H9 (cell line): ENCODE measurements around the gene RAB3GAP2. TPM values are rescaled to one million over a fixed set of nuclear protein-coding genes. Genes with fewer than 3 reads are reported as not detected.

Experiments
- DNase-seq: peaks from one replicate; pipeline ENCODE4 v3.0.0-alpha.2; 2017
- H2AFZ ChIP-seq: one replicate; pipeline ENCODE4 v1.6.1; 2013; ENCODE audit warnings: mild to moderate bottlenecking, low read length, control low read depth, moderate library complexity
- H2AK5ac ChIP-seq: 2 replicates; pipeline ENCODE4 v1.6.1; 2013; ENCODE audit warnings: low read length, control low read depth, mixed read lengths; ENCODE audit not compliant: insufficient read length
- H2BK120ac ChIP-seq: one replicate; pipeline ENCODE4 v1.6.1; 2013; ENCODE audit warnings: low read depth, mild to moderate bottlenecking, low read length, control low read depth, inconsistent platforms; ENCODE audit not compliant: poor library complexity, severe bottlenecking
- H2BK12ac ChIP-seq: 2 replicates; pipeline ENCODE4 v1.6.1; 2013; ENCODE audit warnings: low read length, control low read depth, mixed read lengths, low read depth; ENCODE audit not compliant: insufficient read length
- H2BK15ac ChIP-seq: 2 replicates; pipeline ENCODE4 v1.6.1; 2013; ENCODE audit warnings: low read depth, low read length, control low read depth
- H2BK20ac ChIP-seq: one replicate; pipeline ENCODE4 v1.6.1; 2013; ENCODE audit warnings: low read depth, mild to moderate bottlenecking, low read length, control low read depth, inconsistent platforms; ENCODE audit not compliant: poor library complexity, severe bottlenecking
- H2BK5ac ChIP-seq: 2 replicates; pipeline ENCODE4 v1.6.1; 2013; ENCODE audit warnings: low read length, control low read depth, mixed read lengths; ENCODE audit not compliant: insufficient read length
- H3K14ac ChIP-seq: 2 replicates; pipeline ENCODE4 v1.6.1; 2013; ENCODE audit warnings: low read length, control low read depth; ENCODE audit not compliant: insufficient read depth
- H3K18ac ChIP-seq: 2 replicates; pipeline ENCODE4 v1.6.1; 2013; ENCODE audit warnings: low read depth, mild to moderate bottlenecking, mixed read lengths, low read length, control low read depth; ENCODE audit not compliant: insufficient read length
- H3K23ac ChIP-seq: 2 replicates; pipeline ENCODE4 v1.6.1; 2013; ENCODE audit warnings: low read length, control low read depth, mixed read lengths, low read depth; ENCODE audit not compliant: insufficient read length
- H3K23me2 ChIP-seq: 2 replicates; pipeline ENCODE4 v1.6.1; 2013; ENCODE audit warnings: low read depth, mild to moderate bottlenecking, mixed read lengths, low read length, control low read depth; ENCODE audit not compliant: insufficient read length, poor library complexity, severe bottlenecking
- H3K27ac ChIP-seq: 2 replicates; pipeline ENCODE4 v1.5.1; 2013; ENCODE audit warnings: low read length, control low read depth, mixed read lengths, low read depth; ENCODE audit not compliant: insufficient read length
- H3K27me3 ChIP-seq: 2 replicates; pipeline ENCODE4 v1.6.1; 2013; ENCODE audit warnings: low read length, control low read depth, inconsistent platforms; ENCODE audit not compliant: insufficient read depth
- H3K4ac ChIP-seq: 2 replicates; pipeline ENCODE4 v1.6.1; 2013; ENCODE audit warnings: low read depth, mild to moderate bottlenecking, control low read depth, inconsistent platforms, low read length, moderate library complexity
- H3K4me1 ChIP-seq: 2 replicates; pipeline ENCODE4 v1.6.1; 2013; ENCODE audit warnings: low read length, control low read depth, inconsistent platforms; ENCODE audit not compliant: insufficient read depth
- H3K4me2 ChIP-seq: 2 replicates; pipeline ENCODE4 v1.6.1; 2013; ENCODE audit warnings: low read length, control low read depth, mixed read lengths; ENCODE audit not compliant: insufficient read length, insufficient read depth
- H3K56ac ChIP-seq: 2 replicates; pipeline ENCODE4 v1.6.1; 2013; ENCODE audit warnings: low read depth, mild to moderate bottlenecking, mixed read lengths, low read length, control low read depth; ENCODE audit not compliant: insufficient read length
- H3K79me1 ChIP-seq: 2 replicates; pipeline ENCODE4 v1.6.1; 2013; ENCODE audit warnings: low read depth, mild to moderate bottlenecking, moderate library complexity, low read length, control low read depth, inconsistent platforms; ENCODE audit not compliant: insufficient read depth, poor library complexity, severe bottlenecking
- H3K79me2 ChIP-seq: 2 replicates; pipeline ENCODE4 v1.6.1; 2013; ENCODE audit warnings: low read length, control low read depth, inconsistent platforms; ENCODE audit not compliant: insufficient read depth
- H3K9ac ChIP-seq: 2 replicates; pipeline ENCODE4 v1.6.1; 2013; ENCODE audit warnings: low read length, control low read depth, mixed read lengths; ENCODE audit not compliant: insufficient read length; ENCODE audit errors: extremely low read depth
- H3K9me3 ChIP-seq: one replicate; pipeline ENCODE4 v1.6.1; 2013; ENCODE audit warnings: low read depth, low read length, inconsistent platforms; ENCODE audit not compliant: control insufficient read depth
- H3T11ph ChIP-seq: one replicate; pipeline ENCODE4 v1.6.1; 2013; ENCODE audit warnings: mild to moderate bottlenecking, low read length, control low read depth, inconsistent platforms
- H4K20me1 ChIP-seq: one replicate; pipeline ENCODE4 v1.6.1; 2013; ENCODE audit not compliant: control insufficient read depth, insufficient read length, insufficient read depth
- H4K5ac ChIP-seq: 2 replicates; pipeline ENCODE4 v1.6.1; 2013; ENCODE audit warnings: low read depth, mild to moderate bottlenecking, mixed read lengths, low read length, control low read depth; ENCODE audit not compliant: insufficient read length
- H4K8ac ChIP-seq: replicated peaks from 2 replicates; pipeline ENCODE4 v1.6.1; 2013; ENCODE audit warnings: low read length, control low read depth, mixed read lengths, low read depth; ENCODE audit not compliant: insufficient read length
- H4K91ac ChIP-seq: 2 replicates; pipeline ENCODE4 v1.6.1; 2013; ENCODE audit warnings: low read depth, mild to moderate bottlenecking, moderate library complexity, mixed read lengths, low read length, control low read depth; ENCODE audit not compliant: insufficient read length
- H3K27ac Mint-ChIP-seq, 3 experiments: 2 replicates in 2 of 3; 3 replicates in 1 of 3; pipeline ENCODE4 v1.8.0; 2020 to 2021; ENCODE audit warnings: mixed read lengths in 3 of 3, mild to moderate bottlenecking in 1 of 3, moderate library complexity in 1 of 3
- H3K27me3 Mint-ChIP-seq: 2 replicates; pipeline ENCODE4 v1.8.0; 2021; ENCODE audit warnings: low read depth, mild to moderate bottlenecking, moderate library complexity, mixed read lengths
- H3K36me3 Mint-ChIP-seq, 3 experiments: 2 replicates in 2 of 3; 3 replicates in 1 of 3; pipeline ENCODE4 v1.8.0; 2020 to 2021; ENCODE audit warnings: low read depth in 3 of 3, mixed read lengths in 3 of 3; ENCODE audit not compliant: insufficient read depth in 1 of 3
- H3K4me1 Mint-ChIP-seq, 2 experiments: 2 replicates each; pipeline ENCODE4 v1.8.0; 2020; ENCODE audit warnings: mixed read lengths in 2 of 2
- H3K4me3 Mint-ChIP-seq, 2 experiments: 2 replicates in 1 of 2; 3 replicates in 1 of 2; pipeline ENCODE4 v1.8.0; 2020 to 2021; ENCODE audit warnings: mild to moderate bottlenecking in 2 of 2, mixed read lengths in 2 of 2, moderate library complexity in 1 of 2
- H3K9me3 Mint-ChIP-seq, 2 experiments: 2 replicates in 1 of 2; 3 replicates in 1 of 2; pipeline ENCODE4 v1.8.0; 2020; ENCODE audit warnings: mild to moderate bottlenecking in 2 of 2, mixed read lengths in 2 of 2, moderate library complexity in 1 of 2
- CTCF ChIP-seq: fragments of 200-600 bp; sonication (generic); conservative IDR thresholded peaks from 3 replicates; pipeline ENCODE4 v1.8.0; 2021; ENCODE audit warnings: antibody characterized with exemption, mild to moderate bottlenecking
- WGBS: extraction: QIAGEN DNeasy Blood & Tissue Kit; methylation state at CpG from one replicate; pipeline ENCODE4 v1.1.7; 2013; ENCODE audit warnings: missing lambda C conversion rate, low lambda C conversion rate, mixed read lengths; ENCODE audit not compliant: insufficient read length; ENCODE audit errors: extremely low coverage; 5-methylcytosine and 5-hydroxymethylcytosine counted together
- total RNA-seq: library from RNA; stranded (reverse); gene quantifications from 2 replicates; pipeline ENCODE4 v1.2.1, GENCODE V29; 2021

RAB3GAP2 gene
- total RNA-seq, 1 experiment from 2014 or later: 48.3 TPM

- Mint-ChIP-seq H3K36me3 (peaks cover 8 to 40% (median 38%) of the 10 kb centered on the region in 3 experiments; a peak in 6 of 7 replicates), H3K27me3 (no peaks in the 10 kb centered on the region), H3K4me1 (no peaks in the 10 kb centered on the region), H3K4me3 (no peak overlapping the region), H3K27ac (no peak overlapping the region), H3K9me3 (no peaks in the 10 kb centered on the region)
- Histone ChIP-seq H2BK15ac (no peak overlapping the region), H3K27ac (no peak overlapping the region), H2AK5ac (no peak overlapping the region), H3K4ac (no peak overlapping the region), H3K23ac (no peak overlapping the region), H3K14ac (no peak overlapping the region), H4K20me1 (no peaks in the 10 kb centered on the region), H2BK5ac (no peak overlapping the region), H2AFZ (no peak overlapping the region), H4K8ac (no peak overlapping the region), H4K5ac (no peak overlapping the region), H3K23me2 (no peaks in the 10 kb centered on the region), H3K79me1 (no peaks in the 10 kb centered on the region), H2BK120ac (no peak overlapping the region), H3K9ac (no peak overlapping the region), H4K91ac (no peak overlapping the region), H3K27me3 (no peaks in the 10 kb centered on the region), H2BK20ac (no peak overlapping the region), H3K56ac (no peak overlapping the region), H3K9me3 (no peaks in the 10 kb centered on the region), H3K79me2 (no peaks in the 10 kb centered on the region), H3K4me1 (no peaks in the 10 kb centered on the region), H3T11ph (no peak overlapping the region), H2BK12ac (no peak overlapping the region), H3K4me2 (no peak overlapping the region), H3K18ac (no peak overlapping the region)
- 100% methylated on average over 1 of the region's 2 CpGs for whole genome bisulfite sequencing
- DNase-seq: no peak
- no peak for TF ChIP-seq CTCF
Measured at GRCh38 chr1:220182656-220183055, 89.6 kb downstream of the RAB3GAP2 start.
